ENCODE data around the gene HMX1.

GRCh38 chr4:8862800-8863685, 8.6 kb downstream of the HMX1 start:
- no peak for TF ChIP-seq FOS (IDR thresholded peaks at IDR 0.05; ENCODE audit: borderline replicate concordance, insufficient read depth, low read length)
- TF ChIP-seq, protein P1, sequence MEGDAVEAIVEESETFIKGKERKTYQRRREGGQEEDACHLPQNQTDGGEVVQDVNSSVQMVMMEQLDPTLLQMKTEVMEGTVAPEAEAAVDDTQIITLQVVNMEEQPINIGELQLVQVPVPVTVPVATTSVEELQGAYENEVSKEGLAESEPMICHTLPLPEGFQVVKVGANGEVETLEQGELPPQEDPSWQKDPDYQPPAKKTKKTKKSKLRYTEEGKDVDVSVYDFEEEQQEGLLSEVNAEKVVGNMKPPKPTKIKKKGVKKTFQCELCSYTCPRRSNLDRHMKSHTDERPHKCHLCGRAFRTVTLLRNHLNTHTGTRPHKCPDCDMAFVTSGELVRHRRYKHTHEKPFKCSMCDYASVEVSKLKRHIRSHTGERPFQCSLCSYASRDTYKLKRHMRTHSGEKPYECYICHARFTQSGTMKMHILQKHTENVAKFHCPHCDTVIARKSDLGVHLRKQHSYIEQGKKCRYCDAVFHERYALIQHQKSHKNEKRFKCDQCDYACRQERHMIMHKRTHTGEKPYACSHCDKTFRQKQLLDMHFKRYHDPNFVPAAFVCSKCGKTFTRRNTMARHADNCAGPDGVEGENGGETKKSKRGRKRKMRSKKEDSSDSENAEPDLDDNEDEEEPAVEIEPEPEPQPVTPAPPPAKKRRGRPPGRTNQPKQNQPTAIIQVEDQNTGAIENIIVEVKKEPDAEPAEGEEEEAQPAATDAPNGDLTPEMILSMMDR (IDR thresholded peaks at IDR 0.05; ENCODE audit: extremely low read depth in 1 of 2, insufficient read depth in 1 of 2, low read depth in 1 of 2, low read length in 2 of 2): no peak
- TF ChIP-seq POLR2A (IDR thresholded peaks at IDR 0.05; ENCODE audit: low read depth, low read length): no peak
